Stimulated activated naive CD8-positive, alpha-beta T cell treated with anti-CD3 and anti-CD28 coated beads, Interleukin-15, Interleukin-2, amounts not matched to agents 100 ng/mL and 50 ng/mL, for 24 hours (primary cell): ENCODE data around the gene MEGF9.

Experiments
- H3K27ac Mint-ChIP-seq: one replicate; pipeline ENCODE4 v1.8.0; 2021; ENCODE audit warnings: mild to moderate bottlenecking, mixed read lengths
- H3K27me3 Mint-ChIP-seq: one replicate; pipeline ENCODE4 v1.8.0; 2021; ENCODE audit warnings: mixed read lengths
- H3K36me3 Mint-ChIP-seq: one replicate; pipeline ENCODE4 v1.8.0; 2021; ENCODE audit warnings: low read depth, mixed read lengths
- H3K4me1 Mint-ChIP-seq: one replicate; pipeline ENCODE4 v1.8.0; 2021; ENCODE audit warnings: low read depth, mixed read lengths
- H3K4me3 Mint-ChIP-seq: one replicate; pipeline ENCODE4 v1.8.0; 2021; ENCODE audit warnings: mild to moderate bottlenecking, mixed read lengths
- H3K9me3 Mint-ChIP-seq: one replicate; pipeline ENCODE4 v1.8.0; 2021; ENCODE audit warnings: mixed read lengths

Gene MEGF9

GRCh38 chr9:120698766-120699165 is 15.5 kb downstream of the MEGF9 start:
- Mint-ChIP-seq H3K4me3 (no peak overlapping the region), H3K27ac (no peak overlapping the region), H3K36me3 (no peaks in the 10 kb centered on the region), H3K4me1 (peaks cover 40% of the 10 kb centered on the region), H3K9me3 (no peaks in the 10 kb centered on the region), H3K27me3 (no peaks in the 10 kb centered on the region)

GRCh38 chr9:120697448-120697847 is 16.8 kb downstream of the MEGF9 start:
- H3K4me1 Mint-ChIP-seq, result peaks cover 54% of the 10 kb centered on the region
- no peak overlapping the region for H3K27ac Mint-ChIP-seq
- H3K4me3 Mint-ChIP-seq, result no peak overlapping the region
- no peaks in the 10 kb centered on the region for H3K36me3 Mint-ChIP-seq
- no peaks in the 10 kb centered on the region for H3K27me3 Mint-ChIP-seq
- H3K9me3 Mint-ChIP-seq, result no peaks in the 10 kb centered on the region

- H3K4me3 Mint-ChIP-seq, result no peak overlapping the region
- peak overlapping the region; percentile 41 for H3K27ac Mint-ChIP-seq
- H3K4me1 Mint-ChIP-seq, result peaks cover 60% of the 10 kb centered on the region
- no peaks in the 10 kb centered on the region for H3K27me3 Mint-ChIP-seq
- H3K36me3 Mint-ChIP-seq, result no peaks in the 10 kb centered on the region
- no peaks in the 10 kb centered on the region for H3K9me3 Mint-ChIP-seq
These were observed 17.6 kb downstream of the MEGF9 start for GRCh38 chr9:120696551-120697230.

DNA sequence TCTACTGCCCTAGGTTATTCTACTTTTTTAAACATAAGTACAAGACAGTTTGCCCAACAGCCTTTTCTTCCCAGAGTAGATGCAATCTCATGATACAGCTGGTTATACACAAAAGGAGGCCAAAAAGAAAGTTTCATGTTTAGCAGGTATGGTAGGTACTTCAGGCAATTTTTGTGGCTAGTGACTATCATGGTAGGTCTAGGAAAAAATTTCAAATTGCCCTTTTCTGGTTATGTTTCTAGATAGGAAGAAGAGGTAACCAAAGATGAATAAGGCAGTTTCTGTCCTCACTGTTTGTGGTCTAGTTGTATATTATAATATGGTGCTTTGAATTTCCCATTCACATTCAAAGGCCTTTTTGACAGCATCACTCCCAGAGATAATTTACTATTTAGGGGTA is 19.7 kb downstream of the MEGF9 start:
- Mint-ChIP-seq H3K36me3 (no peaks in the 10 kb centered on the region), H3K9me3 (no peaks in the 10 kb centered on the region), H3K4me1 (peaks cover 63% of the 10 kb centered on the region), H3K4me3 (no peak overlapping the region), H3K27me3 (no peaks in the 10 kb centered on the region), H3K27ac (peak overlapping the region; percentile 80)

- H3K4me1 Mint-ChIP-seq, result peaks cover 63% of the 10 kb centered on the region
- H3K36me3 Mint-ChIP-seq, result no peaks in the 10 kb centered on the region
- H3K4me3 Mint-ChIP-seq, result no peak overlapping the region
- no peaks in the 10 kb centered on the region for H3K27me3 Mint-ChIP-seq
- H3K9me3 Mint-ChIP-seq, result no peaks in the 10 kb centered on the region
- peak overlapping the region; percentile 36 for H3K27ac Mint-ChIP-seq
These were observed 20.6 kb downstream of the MEGF9 start for GRCh38 chr9:120693700-120694008.

DNA sequence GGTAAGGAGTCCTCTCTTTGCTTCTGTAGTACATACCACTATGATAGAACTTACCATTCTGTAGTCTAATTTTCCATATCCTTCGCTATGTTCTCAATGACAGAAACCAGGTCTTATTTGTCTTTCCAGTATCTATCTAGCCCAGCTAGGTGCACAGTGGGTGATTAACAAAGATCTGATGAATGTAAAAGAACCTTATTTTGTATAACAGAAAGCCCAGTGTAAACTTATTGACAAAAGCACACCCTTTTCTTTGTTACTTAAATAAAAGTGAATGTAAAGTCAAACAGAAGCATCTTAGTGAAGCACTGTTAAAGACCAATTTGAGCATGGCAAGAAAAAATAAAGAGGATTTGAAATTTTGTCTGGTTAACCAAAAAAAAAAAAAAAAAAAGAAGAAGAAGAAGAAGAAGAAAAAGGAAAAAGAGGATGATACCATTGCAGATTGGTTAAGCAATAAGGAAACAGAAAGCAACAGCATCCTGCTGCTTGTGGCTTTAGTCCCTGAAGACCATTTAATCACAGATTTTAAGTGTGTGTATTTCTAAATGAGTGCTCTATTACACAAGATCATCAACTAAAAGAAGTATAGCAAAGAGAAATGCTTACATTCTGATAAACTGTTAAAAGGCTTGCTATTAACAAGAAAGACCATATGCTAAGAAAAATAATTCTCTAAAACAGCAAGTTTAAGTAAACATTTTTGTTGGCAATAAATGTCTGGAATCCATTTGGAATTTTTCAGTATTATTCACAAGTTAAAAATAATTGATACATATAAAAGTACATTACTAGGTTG is 21.2 kb downstream of the MEGF9 start:
- Mint-ChIP-seq H3K36me3 (no peaks in the 10 kb centered on the region), H3K27ac (no peak overlapping the region), H3K27me3 (no peaks in the 10 kb centered on the region), H3K4me1 (peaks cover 63% of the 10 kb centered on the region), H3K9me3 (no peaks in the 10 kb centered on the region), H3K4me3 (no peak overlapping the region)

DNA sequence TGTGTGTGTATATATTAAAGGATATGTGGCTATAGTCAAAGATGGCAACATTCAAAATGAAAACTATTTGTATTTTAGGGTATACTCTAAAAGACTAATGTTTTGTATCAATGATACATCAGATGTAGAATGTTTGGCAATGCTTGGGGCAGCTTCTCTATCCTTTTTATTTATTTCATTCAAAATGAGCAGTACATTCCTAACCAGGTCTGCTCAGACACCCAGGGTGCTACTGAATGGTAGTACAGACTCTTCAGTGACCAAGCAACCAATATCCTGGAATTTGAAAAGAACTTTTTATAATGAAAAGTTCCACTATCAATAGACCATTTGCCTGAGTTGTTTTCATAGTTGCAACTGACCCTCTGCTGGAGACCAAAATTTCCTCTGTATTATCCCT is 23.9 kb downstream of the MEGF9 start:
- Mint-ChIP-seq H3K9me3 (no peaks in the 10 kb centered on the region), H3K4me3 (no peak overlapping the region), H3K36me3 (no peaks in the 10 kb centered on the region), H3K27me3 (no peaks in the 10 kb centered on the region), H3K27ac (no peak overlapping the region), H3K4me1 (peaks cover 39% of the 10 kb centered on the region)

DNA sequence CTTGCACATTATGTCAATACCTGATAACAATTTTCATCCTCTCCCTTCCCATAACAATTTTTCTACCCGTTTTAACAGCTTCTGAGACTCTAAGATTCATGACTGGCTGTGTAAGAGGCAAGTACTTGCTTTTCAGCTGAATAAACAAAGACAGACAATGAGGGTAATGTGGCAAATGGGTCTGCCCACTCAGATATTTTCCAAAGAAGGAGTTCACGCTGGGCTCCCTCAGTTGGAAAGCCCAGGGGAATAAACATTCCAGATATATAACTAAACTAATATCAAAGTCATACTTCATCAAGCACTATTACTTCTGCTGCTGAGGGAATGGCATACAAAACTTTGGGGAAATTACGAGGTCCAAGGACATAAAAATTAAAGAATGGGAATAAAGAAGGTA is 24.4 kb downstream of the MEGF9 start:
- peaks cover 34% of the 10 kb centered on the region for H3K4me1 Mint-ChIP-seq
- H3K27me3 Mint-ChIP-seq, result no peaks in the 10 kb centered on the region
- H3K9me3 Mint-ChIP-seq, result no peaks in the 10 kb centered on the region
- no peaks in the 10 kb centered on the region for H3K36me3 Mint-ChIP-seq
- H3K4me3 Mint-ChIP-seq, result no peak overlapping the region
- no peak overlapping the region for H3K27ac Mint-ChIP-seq

DNA sequence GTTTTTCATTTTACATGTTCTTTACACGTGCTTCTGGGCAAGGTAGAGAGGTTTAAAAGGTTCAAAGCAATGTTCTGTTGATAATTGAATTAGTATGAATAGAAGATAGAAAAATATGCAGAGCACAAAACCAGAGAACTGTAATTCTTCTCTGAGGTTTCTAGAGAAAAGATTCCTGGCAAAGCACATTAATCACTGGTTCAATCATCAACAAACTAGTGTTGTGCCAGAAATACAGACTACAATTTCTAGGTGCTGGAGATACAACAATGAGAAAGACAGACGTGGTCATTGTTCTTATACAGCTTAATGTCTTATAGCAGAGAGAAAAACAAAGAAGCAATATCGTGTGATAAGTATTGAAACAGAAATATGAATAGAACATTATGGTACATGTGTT is 25.5 kb downstream of the MEGF9 start:
- H3K4me1 Mint-ChIP-seq, result peaks cover 26% of the 10 kb centered on the region
- H3K27ac Mint-ChIP-seq, result no peak overlapping the region
- no peaks in the 10 kb centered on the region for H3K36me3 Mint-ChIP-seq
- no peaks in the 10 kb centered on the region for H3K9me3 Mint-ChIP-seq
- H3K4me3 Mint-ChIP-seq, result no peak overlapping the region
- H3K27me3 Mint-ChIP-seq, result no peaks in the 10 kb centered on the region

DNA sequence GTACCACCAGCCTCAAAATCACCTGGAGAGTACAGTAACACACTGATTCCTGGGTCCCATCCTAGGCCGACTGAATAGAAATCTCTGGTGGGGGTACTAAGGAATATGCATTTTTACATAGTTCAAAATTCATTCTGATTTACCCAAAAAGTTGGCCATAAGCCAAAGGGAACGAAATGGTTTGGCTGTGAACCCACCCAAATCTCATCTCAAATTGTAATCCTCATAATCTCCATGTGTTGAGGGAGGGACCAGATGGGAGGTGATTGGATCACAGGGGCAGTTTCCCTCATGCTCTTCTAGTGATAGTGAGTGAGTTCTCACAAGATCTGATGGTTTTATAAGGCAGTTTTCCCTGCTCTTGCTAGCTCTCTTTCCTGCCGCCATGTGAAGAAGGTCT is 31.1 kb downstream of the MEGF9 start:
- Mint-ChIP-seq H3K4me1 (peaks cover 6% of the 10 kb centered on the region), H3K27ac (no peak overlapping the region), H3K9me3 (peaks cover 3% of the 10 kb centered on the region)

GRCh38 chr9:120681121-120681520 is 33.1 kb downstream of the MEGF9 start:
- peaks cover 6% of the 10 kb centered on the region for H3K4me1 Mint-ChIP-seq
- no peak overlapping the region for H3K4me3 Mint-ChIP-seq
- H3K9me3 Mint-ChIP-seq, result peaks cover 3% of the 10 kb centered on the region
- no peaks in the 10 kb centered on the region for H3K27me3 Mint-ChIP-seq
- H3K27ac Mint-ChIP-seq, result no peak overlapping the region
- peaks cover 8% of the 10 kb centered on the region for H3K36me3 Mint-ChIP-seq

More for the DNA sequence above, 31.1 kb downstream of the MEGF9 start:
- H3K27me3 Mint-ChIP-seq, result no peaks in the 10 kb centered on the region
- peaks cover 8% of the 10 kb centered on the region for H3K36me3 Mint-ChIP-seq
- no peak overlapping the region for H3K4me3 Mint-ChIP-seq

- Mint-ChIP-seq H3K4me3 (no peak overlapping the region), H3K9me3 (peaks cover 3% of the 10 kb centered on the region), H3K36me3 (peaks cover 8% of the 10 kb centered on the region), H3K27ac (no peak overlapping the region), H3K27me3 (no peaks in the 10 kb centered on the region), H3K4me1 (peaks cover 6% of the 10 kb centered on the region)
These were observed 33.7 kb downstream of the MEGF9 start for GRCh38 chr9:120680579-120680978.

GRCh38 chr9:120680161-120680560 is 34.1 kb downstream of the MEGF9 start:
- peaks cover 3% of the 10 kb centered on the region for H3K9me3 Mint-ChIP-seq

GRCh38 chr9:120677965-120678364 is 36.3 kb downstream of the MEGF9 start:
- no peaks in the 10 kb centered on the region for H3K27me3 Mint-ChIP-seq
- no peak overlapping the region for H3K27ac Mint-ChIP-seq
- peaks cover 8% of the 10 kb centered on the region for H3K36me3 Mint-ChIP-seq
- H3K4me1 Mint-ChIP-seq, result no peaks in the 10 kb centered on the region
- H3K4me3 Mint-ChIP-seq, result no peak overlapping the region
- peaks cover 3% of the 10 kb centered on the region for H3K9me3 Mint-ChIP-seq

More at GRCh38 chr9:120680161-120680560, 34.1 kb downstream of the MEGF9 start:
- no peak overlapping the region for H3K4me3 Mint-ChIP-seq
- peaks cover 6% of the 10 kb centered on the region for H3K4me1 Mint-ChIP-seq
- peaks cover 8% of the 10 kb centered on the region for H3K36me3 Mint-ChIP-seq
- H3K27ac Mint-ChIP-seq, result no peak overlapping the region
- H3K27me3 Mint-ChIP-seq, result no peaks in the 10 kb centered on the region

- peaks cover 3% of the 10 kb centered on the region for H3K9me3 Mint-ChIP-seq
- H3K36me3 Mint-ChIP-seq, result peaks cover 8% of the 10 kb centered on the region
- H3K27me3 Mint-ChIP-seq, result no peaks in the 10 kb centered on the region
- no peak overlapping the region for H3K4me3 Mint-ChIP-seq
- no peak overlapping the region for H3K27ac Mint-ChIP-seq
- H3K4me1 Mint-ChIP-seq, result no peaks in the 10 kb centered on the region
These were observed 37.4 kb downstream of the MEGF9 start for GRCh38 chr9:120676767-120677402.
